Calu3 (cell line): ENCODE data around the gene ABCB9. TPM values are rescaled to one million over a fixed set of nuclear protein-coding genes. Genes with fewer than 3 reads are reported as not detected.

Experiments used
- BruUV-seq: library from RNA; stranded (reverse); fragments of 400-500 nt; replicated peaks from 2 replicates; lab custom pipeline; 2021; lab: Mats Ljungman, UMichigan
- CTCF ChIA-PET: fragments of 300-600 bp; sonication (Branson Sonifier 250); formaldehyde crosslinking; loops from one replicate; lab custom pipeline; 2022; ENCODE audit warnings: antibody characterized with exemption; lab: Charles Lee
- DNase-seq: peaks from one replicate; pipeline ENCODE4 v3.0.0; 2022
- H3K27ac Mint-ChIP-seq: one replicate; pipeline ENCODE4 v1.8.0; 2022; ENCODE audit warnings: mixed read lengths; ENCODE audit not compliant: unreplicated experiment
- H3K27me3 Mint-ChIP-seq: one replicate; pipeline ENCODE4 v1.8.0; 2022; ENCODE audit warnings: mixed read lengths; ENCODE audit not compliant: unreplicated experiment
- H3K36me3 Mint-ChIP-seq: one replicate; pipeline ENCODE4 v1.8.0; 2022; ENCODE audit warnings: mild to moderate bottlenecking, moderate library complexity, mixed read lengths; ENCODE audit not compliant: insufficient read depth, unreplicated experiment
- H3K4me1 Mint-ChIP-seq: one replicate; pipeline ENCODE4 v1.8.0; 2022; ENCODE audit warnings: mild to moderate bottlenecking, low read depth, mixed read lengths; ENCODE audit not compliant: unreplicated experiment
- H3K4me3 Mint-ChIP-seq: one replicate; pipeline ENCODE4 v1.8.0; 2022; ENCODE audit warnings: mild to moderate bottlenecking, low read depth, moderate library complexity, mixed read lengths; ENCODE audit not compliant: unreplicated experiment
- H3K9me3 Mint-ChIP-seq: one replicate; pipeline ENCODE4 v1.8.0; 2022; ENCODE audit warnings: low read depth, mixed read lengths; ENCODE audit not compliant: unreplicated experiment
- intact Hi-C: fragments of 100-400 bp; cut with micrococcal nuclease; formaldehyde crosslinking; loops from one replicate; pipeline ENCODE4 v1.10.0; 2022; ENCODE audit not compliant: unreplicated experiment
- total RNA-seq: library from RNA; stranded (reverse); gene quantifications from 2 replicates; pipeline ENCODE4 v1.2.3, GENCODE V29; 2022
- TF ChIP-seq, protein P1 (sequence below): fragments of 200-600 bp; IDR thresholded peaks from one replicate; pipeline ENCODE4 v1.8.0; 2022; ENCODE audit warnings: antibody characterized with exemption; ENCODE audit not compliant: unreplicated experiment

ABCB9 gene
- total RNA-seq, 1 experiment from 2014 or later: 25.6 TPM

DNA sequence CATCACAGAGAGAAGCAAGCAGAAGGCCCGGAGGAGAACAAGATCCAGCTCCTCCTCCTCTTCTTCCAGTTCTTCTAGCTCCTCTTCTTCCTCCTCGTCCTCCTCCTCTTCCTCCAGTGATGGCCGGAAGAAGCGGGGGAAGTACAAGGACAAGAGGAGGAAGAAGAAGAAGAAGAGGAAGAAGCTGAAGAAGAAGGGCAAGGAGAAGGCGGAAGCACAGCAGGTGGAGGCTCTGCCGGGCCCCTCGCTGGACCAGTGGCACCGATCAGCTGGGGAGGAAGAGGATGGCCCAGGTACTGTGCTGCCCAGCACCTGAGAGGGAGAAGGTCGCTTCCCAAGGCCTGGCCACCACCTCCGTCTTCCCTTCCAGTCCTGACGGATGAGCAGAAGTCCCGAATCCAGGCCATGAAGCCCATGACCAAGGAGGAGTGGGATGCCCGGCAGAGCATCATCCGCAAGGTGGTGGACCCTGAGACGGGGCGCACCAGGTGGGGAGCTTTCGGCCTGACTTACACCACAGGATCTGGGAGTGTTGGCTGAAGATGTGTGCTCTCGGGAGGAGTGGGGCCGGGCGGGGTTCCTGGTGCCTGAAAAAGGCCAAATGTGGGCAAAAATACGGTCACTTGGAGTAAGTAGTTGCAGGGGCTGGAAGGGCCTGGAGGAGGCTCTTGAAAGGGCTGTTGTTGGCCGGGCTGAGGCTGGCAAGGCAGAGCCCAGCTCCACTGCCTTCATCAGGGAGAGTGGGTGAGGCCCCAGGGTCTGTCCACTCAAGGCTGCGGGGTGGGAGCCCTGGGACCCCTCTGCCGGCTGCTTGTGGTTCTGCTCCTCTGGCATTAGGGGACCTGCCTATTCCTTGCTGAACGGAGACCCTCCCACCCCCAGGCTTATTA is 15.6 kb upstream of the ABCB9 start:
- Mint-ChIP-seq H3K27ac (peak overlapping the region; percentile 45), H3K4me3 (peak overlapping the region; percentile 90), H3K9me3 (no peaks in the 10 kb centered on the region), H3K36me3 (peaks cover 64% of the 10 kb centered on the region), H3K4me1 (peaks cover 8% of the 10 kb centered on the region), H3K27me3 (no peaks in the 10 kb centered on the region)
- no peak for DNase-seq
- TF ChIP-seq, protein P1, sequence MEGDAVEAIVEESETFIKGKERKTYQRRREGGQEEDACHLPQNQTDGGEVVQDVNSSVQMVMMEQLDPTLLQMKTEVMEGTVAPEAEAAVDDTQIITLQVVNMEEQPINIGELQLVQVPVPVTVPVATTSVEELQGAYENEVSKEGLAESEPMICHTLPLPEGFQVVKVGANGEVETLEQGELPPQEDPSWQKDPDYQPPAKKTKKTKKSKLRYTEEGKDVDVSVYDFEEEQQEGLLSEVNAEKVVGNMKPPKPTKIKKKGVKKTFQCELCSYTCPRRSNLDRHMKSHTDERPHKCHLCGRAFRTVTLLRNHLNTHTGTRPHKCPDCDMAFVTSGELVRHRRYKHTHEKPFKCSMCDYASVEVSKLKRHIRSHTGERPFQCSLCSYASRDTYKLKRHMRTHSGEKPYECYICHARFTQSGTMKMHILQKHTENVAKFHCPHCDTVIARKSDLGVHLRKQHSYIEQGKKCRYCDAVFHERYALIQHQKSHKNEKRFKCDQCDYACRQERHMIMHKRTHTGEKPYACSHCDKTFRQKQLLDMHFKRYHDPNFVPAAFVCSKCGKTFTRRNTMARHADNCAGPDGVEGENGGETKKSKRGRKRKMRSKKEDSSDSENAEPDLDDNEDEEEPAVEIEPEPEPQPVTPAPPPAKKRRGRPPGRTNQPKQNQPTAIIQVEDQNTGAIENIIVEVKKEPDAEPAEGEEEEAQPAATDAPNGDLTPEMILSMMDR: no peak
- BruUV-seq: no TSS peak
- CTCF ChIA-PET: interaction anchor here (0.6 kb wide), 1 partner anchor 67 kb away, joined by 6 read pairs; no protein-coding TSS in a partner anchor
- intact Hi-C loops: no loop called here

DNA sequence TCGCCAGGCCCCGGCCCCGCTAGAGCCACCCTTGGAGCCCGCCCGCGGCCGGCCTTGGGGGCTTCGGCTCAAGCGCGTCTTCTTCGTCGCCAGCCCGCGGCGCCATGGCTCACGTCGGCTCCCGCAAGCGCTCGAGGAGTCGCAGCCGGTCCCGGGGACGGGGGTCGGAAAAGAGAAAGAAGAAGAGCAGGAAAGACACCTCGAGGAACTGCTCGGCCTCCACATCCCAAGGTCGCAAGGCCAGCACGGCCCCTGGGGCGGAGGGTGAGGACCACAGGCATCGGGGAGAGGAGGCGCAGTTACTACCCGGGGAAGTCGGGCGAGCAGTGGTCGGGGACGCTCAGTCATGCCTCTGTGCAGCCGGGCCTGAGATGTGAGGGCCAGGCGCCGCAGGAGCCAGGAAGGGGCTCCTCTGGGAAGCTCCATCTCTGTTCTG is 14.8 kb upstream of the ABCB9 start:
- Mint-ChIP-seq H3K4me3 (peak overlapping the region; percentile 90), H3K27ac (peak overlapping the region; percentile 45), H3K27me3 (no peaks in the 10 kb centered on the region), H3K9me3 (no peaks in the 10 kb centered on the region), H3K4me1 (peaks cover 8% of the 10 kb centered on the region), H3K36me3 (peaks cover 67% of the 10 kb centered on the region)
- intact Hi-C loops: no loop called here
- BruUV-seq: no TSS peak
- no peak for DNase-seq
- TF ChIP-seq, protein P1: no peak
- CTCF ChIA-PET: no interaction called here

- H3K4me1 Mint-ChIP-seq: peaks cover 8% of the 10 kb centered on the region
- H3K4me3 Mint-ChIP-seq: peak within 1 kb of the TSS; percentile 90
- CTCF ChIA-PET: interaction anchor here (0.6 kb wide), 2 partner anchors 19 to 44 kb away, joined by 3 read pairs; no protein-coding TSS in a partner anchor
- H3K27ac Mint-ChIP-seq: peak within 1 kb of the TSS; percentile 73
- peak; percentile 74 for DNase-seq
- BruUV-seq: no TSS peak
- TF ChIP-seq, protein P1: no peak
- peaks cover 73% of the 10 kb centered on the region for H3K36me3 Mint-ChIP-seq
- H3K9me3 Mint-ChIP-seq: no peaks in the 10 kb centered on the region
- H3K27me3 Mint-ChIP-seq: no peaks in the 10 kb centered on the region
- intact Hi-C loops: no loop called here
Observed at GRCh38 chr12:122980183-122981035, 14.1 kb upstream of the ABCB9 start, which contains the start of gene ARL6IP4. Gene ARL6IP4, plus strand, starts transcription at chr12:122980681. Its CDS starts 459 bp downstream, at chr12:122981140.

DNA sequence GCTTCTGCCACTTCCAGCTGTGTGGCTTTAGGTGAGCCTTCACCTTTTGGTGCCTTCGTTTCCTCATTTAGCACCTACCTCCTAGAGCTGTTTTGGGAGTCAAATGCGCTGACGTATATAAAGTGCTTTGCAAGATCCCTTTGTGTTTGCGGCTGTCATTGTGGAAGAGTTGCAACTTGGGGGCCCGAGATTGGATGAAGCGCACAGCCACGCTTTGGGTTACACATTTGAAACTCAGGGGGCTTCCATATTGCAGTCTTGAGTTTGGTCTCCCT is 13.6 kb upstream of the ABCB9 start:
- intact Hi-C loops: loop anchor here (5.0 kb wide), 1 partner anchor 257 kb away; no protein-coding TSS in a partner anchor
- peaks cover 8% of the 10 kb centered on the region for H3K4me1 Mint-ChIP-seq
- TF ChIP-seq, protein P1: no peak
- H3K27me3 Mint-ChIP-seq: no peaks in the 10 kb centered on the region
- peak overlapping the region; percentile 73 for H3K27ac Mint-ChIP-seq
- DNase-seq: no peak
- H3K9me3 Mint-ChIP-seq: no peaks in the 10 kb centered on the region
- CTCF ChIA-PET: interaction anchor here (0.6 kb wide), 1 partner anchor 19 kb away, joined by 3 read pairs; no protein-coding TSS in a partner anchor
- H3K36me3 Mint-ChIP-seq: peaks cover 74% of the 10 kb centered on the region
- no TSS peak for BruUV-seq
- peak overlapping the region; percentile 90 for H3K4me3 Mint-ChIP-seq
